ENCODE results near the gene CDC20.

Gene CDC20

DNA sequence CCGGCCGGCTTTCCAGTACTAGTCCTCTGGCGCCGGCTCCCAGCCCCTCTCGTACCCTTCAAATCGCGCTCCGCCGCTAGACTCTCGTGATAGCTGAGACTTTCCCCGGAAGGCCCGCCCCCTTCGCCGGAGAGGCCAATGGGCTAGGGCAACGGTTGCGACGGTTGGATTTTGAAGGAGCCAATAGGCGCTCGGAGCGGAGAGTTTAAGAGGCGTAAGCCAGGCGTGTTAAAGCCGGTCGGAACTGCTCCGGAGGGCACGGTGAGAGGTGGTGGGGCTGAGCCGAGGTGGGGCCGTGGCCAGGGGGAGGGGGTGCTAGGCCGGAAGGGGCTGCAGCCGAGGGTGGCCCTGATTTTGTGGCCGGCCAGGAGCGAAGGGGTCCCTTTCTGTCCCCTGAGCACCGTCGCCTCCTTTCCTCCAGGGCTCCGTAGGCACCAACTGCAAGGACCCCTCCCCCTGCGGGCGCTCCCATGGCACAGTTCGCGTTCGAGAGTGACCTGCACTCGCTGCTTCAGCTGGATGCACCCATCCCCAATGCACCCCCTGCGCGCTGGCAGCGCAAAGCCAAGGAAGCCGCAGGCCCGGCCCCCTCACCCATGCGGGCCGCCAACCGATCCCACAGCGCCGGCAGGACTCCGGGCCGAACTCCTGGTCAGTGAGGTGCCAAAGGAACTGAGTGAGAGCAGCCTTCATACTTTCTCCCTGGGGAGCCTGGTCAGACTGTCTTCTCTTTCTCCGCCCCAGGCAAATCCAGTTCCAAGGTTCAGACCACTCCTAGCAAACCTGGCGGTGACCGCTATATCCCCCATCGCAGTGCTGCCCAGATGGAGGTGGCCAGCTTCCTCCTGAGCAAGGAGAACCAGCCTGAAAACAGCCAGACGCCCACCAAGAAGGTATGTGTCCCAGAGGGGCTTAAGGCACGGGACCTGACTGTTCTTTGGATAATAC, at the start of gene CDC20:
Gene CDC20 (plus strand): TSS at position 236 of the 948 bp plus-strand sequence. CDS start 235 bp downstream, at position 471.
- DNase-seq (ENCODE audit: low spot score): peak; percentile 98

DNA sequence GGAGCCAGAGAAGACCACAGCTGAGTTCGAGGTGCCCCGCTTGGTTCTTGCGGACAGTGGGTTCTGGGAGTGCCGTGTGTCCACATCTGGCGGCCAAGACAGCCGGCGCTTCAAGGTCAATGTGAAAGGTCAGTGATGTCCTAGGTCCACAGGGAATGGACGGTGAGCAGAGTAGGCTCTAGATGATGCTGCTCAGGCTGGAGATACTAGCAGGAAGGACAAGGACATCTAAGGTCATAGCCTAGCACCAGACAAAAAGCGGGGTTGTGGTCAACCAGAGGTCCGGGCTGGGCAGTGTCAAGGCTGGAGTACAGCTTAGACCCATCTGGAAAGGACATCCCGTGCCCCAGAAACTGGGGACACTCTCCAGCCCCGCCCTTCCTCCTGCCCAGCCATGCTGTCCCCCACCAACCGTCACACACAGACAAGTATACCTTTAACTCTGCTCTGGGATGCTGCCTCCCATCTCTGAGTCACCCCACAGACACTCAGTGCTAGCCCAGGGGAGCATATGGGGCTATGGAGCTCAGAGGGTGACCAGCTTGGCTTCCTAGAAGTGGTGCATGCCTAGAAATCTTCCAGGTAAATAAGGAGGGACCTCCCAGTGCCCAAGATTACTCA, 49.3 kb upstream of the CDC20 start:
- no peak for DNase-seq (ENCODE audit: low spot score)

DNA sequence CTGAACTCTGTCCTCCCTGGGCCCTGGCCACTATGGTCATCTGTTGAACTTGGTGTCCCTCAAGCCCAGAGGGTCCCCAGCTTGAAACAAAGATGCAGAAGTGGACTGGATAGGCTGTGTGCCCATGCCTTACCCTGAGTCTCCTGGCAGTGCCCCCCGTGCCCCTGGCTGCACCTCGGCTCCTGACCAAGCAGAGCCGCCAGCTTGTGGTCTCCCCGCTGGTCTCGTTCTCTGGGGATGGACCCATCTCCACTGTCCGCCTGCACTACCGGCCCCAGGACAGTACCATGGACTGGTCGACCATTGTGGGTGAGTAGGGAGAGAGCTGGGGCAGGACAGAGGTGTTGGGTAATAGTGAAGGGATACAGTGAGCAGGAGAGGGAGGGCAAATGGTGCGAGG, 47.3 kb upstream of the CDC20 start:
- DNase-seq (ENCODE audit: low spot score): no peak

DNA sequence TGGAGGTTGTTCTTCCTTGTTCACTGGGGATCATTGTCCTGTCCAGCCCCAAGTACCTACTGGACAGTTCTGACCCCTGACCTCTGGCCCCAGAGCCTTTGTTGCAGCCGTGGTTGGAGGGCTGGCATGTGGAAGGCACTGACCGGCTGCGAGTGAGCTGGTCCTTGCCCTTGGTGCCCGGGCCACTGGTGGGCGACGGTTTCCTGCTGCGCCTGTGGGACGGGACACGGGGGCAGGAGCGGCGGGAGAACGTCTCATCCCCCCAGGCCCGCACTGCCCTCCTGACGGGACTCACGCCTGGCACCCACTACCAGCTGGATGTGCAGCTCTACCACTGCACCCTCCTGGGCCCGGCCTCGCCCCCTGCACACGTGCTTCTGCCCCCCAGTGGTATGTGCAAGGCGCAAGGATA, 46.6 kb upstream of the CDC20 start:
- no peak for DNase-seq (ENCODE audit: low spot score)

- no peak for DNase-seq (ENCODE audit: low spot score)
Observed at GRCh38 chr1:43312663-43313515, 45.9 kb upstream of the CDC20 start.

GRCh38 chr1:43313771-43314170, 45.0 kb upstream of the CDC20 start:
- DNase-seq (ENCODE audit: low spot score): no peak

- no peak for DNase-seq (ENCODE audit: low spot score)
Observed at GRCh38 chr1:43314233-43314632, 44.5 kb upstream of the CDC20 start.

DNA sequence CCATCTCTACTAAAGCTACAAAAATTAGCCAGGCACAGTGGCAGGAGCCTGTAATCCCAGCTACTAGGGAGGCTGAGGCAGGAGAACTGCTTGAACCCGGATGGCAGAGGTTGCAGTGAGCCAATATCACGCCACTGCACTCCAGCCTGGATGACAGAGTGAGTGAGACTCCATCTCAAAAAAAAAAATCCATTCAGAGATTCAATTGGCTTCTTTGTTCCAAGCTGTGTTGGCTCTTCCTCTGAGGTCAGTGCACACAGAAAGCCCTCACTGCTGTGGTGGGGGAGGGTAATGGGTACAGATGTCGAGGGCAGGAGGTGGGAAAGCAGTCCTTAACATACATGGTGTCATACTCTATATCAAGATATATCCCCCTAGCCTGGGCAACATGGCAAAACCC, 43.3 kb upstream of the CDC20 start:
- DNase-seq (ENCODE audit: low spot score): peak; percentile 87

DNA sequence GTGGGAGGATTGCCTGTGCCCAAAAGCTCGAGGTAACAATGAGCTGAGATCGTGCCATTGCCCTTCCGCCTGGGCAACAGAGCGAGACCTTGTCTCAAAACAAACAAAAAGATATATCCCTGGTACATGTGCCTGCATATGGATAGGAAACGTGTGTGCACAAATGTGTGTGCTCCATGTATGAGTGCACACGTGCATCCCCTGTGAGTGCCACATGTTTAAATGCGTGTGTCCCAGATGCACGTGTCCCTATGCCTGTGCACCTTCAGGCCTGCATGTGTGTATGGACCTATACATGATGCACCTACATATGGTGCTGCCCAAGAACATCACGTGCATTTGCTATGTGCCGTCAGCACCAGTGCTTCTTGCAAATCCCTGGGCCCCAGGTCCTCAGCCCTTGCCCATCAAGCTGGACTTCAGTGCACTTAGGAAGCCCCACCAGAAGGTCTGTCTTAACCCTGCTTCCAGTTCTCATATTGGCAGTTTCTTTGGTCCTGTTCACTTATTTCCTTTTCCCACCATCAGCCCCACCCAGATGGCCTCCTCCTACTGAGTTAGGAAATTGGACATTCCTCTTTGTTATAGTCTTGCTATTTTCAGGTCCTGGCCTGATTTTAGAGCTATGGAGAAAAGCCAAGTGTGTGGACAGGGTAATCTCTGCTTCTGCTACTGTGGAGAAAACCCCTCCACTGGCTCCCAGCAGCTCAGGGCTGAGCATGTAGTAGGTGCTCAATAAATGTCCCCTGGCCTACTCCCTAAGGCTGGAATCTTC, 42.6 kb upstream of the CDC20 start:
- DNase-seq (ENCODE audit: low spot score): no peak

DNA sequence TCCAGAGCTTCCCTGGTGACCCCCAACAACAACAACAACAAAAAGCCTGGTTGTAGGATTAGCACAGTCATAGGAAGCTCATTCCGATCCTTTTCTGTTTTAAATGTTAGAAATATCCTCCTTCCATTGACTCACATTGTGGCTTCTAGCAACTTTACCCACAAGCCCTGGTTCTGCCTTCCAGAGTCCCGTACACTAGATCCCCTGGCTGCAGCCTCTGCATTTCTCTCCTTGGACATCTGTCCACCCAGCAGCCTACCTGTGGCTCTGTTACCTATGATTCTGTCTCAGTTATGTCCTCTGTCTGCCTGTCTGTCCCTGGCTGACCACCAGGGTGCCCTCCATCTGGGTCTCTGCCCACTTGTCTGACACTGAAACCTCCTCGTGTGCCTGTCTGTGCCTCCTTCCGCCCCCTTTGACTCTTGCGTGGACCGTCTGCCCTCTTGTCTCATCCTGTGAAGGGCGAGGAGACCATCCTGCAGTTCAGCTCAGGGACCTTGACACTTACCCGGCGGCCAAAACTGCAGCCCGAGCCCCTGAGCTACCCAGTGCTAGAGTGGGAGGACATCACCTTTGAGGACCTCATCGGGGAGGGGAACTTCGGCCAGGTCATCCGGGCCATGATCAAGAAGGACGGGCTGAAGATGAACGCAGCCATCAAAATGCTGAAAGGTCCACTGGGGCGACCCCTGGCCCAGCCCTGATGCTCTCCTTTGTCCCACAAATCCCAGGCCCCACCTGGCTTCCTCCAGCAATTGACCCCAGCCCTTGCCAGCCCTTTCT, 41.9 kb upstream of the CDC20 start:
- no peak for DNase-seq (ENCODE audit: low spot score)

- peak; percentile 82 for DNase-seq (ENCODE audit: low spot score)
Observed at GRCh38 chr1:43317817-43318471, 40.8 kb upstream of the CDC20 start.

GRCh38 chr1:43318831-43319230, 40.0 kb upstream of the CDC20 start:
- no peak for DNase-seq (ENCODE audit: low spot score)

GRCh38 chr1:43319288-43319687, 39.5 kb upstream of the CDC20 start:
- no peak for DNase-seq (ENCODE audit: low spot score)

DNA sequence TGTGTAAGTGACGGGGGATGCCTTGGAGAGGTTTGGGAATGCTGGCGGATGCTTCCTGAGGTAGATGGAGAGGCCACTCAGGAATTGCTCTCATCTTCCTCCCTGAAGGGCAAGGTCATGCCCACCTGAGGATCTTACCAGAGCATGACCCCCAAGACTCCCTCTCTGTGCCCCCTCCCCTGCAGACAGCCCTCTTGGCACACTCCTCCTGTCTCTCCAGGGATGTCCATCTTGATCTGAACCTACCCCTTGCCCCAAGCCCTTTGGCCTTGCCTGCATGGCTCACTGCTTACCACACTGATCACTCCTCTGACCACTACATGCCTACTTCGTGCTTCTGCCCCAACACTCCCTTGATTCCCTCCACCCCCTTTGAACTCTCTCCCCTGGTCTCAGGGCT, 39.0 kb upstream of the CDC20 start:
- no peak for DNase-seq (ENCODE audit: low spot score)

DNA sequence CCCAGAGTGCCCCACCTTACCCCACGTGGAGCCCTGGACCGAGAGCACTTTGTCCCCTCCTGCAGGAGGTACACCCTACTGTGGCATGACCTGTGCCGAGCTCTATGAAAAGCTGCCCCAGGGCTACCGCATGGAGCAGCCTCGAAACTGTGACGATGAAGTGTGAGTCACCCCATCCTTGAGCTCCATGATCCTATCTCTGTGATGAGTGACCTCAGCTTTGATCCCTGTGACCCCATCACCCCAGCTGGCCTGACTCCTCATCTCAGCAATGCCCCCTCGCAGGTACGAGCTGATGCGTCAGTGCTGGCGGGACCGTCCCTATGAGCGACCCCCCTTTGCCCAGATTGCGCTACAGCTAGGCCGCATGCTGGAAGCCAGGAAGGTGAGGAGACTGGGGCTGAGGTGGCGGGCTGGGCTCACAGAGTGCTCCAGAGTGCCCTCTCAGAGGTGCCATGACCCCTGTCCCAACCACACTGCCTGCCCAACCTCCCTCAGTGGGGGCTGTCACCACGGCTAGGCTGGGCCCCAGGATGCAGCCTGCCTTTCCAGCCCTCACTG, 37.4 kb upstream of the CDC20 start:
- no peak for DNase-seq (ENCODE audit: low spot score)

DNA sequence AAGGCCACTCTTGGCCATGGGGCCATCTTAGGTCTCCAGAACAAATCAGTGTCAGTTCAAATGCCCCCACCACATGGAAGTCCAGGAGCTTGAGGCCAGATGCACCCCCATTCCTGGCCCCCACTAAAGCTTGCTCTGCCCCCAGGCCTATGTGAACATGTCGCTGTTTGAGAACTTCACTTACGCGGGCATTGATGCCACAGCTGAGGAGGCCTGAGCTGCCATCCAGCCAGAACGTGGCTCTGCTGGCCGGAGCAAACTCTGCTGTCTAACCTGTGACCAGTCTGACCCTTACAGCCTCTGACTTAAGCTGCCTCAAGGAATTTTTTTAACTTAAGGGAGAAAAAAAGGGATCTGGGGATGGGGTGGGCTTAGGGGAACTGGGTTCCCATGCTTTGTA, 36.3 kb upstream of the CDC20 start:
- DNase-seq (ENCODE audit: low spot score): no peak

DNA sequence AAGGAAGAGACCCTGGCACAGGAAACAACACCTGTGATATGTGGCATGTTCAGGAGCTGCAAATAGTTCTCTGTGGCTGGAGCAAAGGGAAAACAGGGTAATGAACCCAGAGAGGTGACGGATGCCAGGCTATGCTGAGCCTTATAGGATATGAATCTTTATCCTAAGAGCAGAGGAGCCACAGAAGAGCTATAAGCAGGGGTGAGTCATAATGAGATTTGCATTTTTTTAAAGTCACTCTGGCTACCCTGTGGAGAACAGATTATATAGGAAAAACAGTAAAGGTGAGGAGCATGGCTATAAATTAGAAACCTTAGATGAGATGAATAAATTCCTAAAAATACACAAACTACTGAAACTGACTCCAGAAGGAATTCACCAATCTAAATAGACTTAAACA, 34.0 kb upstream of the CDC20 start:
- no peak for DNase-seq (ENCODE audit: low spot score)

DNA sequence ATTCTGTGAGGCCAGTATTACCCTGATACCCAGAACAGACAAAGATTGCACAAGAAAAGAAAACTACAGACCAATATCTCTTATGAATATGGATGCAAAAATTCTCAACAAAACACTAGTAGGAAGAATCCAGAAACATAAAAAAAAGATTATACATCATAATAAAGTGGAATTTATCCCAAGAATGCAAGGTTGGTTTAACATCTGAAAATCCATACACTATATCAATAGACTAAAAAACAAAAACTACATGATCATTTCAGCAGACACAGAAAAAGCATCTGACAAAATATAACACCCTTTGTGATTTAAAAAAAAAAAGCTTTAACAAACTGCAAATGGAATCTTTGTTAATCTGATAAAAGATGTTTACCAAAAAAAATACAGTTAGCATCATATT, 33.4 kb upstream of the CDC20 start:
- DNase-seq (ENCODE audit: low spot score): no peak

DNA sequence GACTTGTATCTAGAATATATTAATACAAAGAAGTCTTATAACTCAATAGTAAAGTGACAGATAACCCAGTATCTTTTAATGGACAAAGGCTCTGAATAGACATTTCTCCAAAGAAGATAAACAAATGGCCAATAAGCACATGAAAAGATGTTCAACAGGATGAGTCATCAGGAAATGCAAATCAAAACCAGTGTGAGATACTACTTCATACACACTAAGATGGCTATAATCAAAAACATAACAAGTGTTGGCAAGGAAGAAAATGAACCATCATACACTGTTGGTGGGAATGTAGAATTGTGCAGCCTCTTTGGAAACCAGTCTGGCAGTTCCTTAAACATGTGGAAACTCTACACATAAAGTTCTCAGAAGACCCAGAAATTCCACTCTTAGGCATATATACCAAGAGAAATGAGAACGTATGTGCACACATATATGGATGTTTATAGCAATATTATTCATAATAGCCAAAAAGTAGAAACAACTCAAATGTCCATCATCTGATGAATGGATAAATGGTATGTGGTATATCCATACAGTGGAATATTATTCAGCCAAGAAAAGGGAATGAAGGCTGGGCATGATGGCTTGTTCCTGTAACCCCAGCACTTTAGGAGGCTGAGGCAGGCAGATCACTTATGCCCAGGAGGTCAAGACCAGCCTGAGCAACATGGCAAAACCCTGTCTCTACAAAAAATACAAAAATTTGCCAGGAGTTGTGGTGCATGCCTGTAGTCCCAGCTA, 31.1 kb upstream of the CDC20 start:
- DNase-seq (ENCODE audit: low spot score): no peak

All from pons (tissue), 1 donor.